Measurements from ENCODE around the gene ELOB.

Gene ELOB

DNA sequence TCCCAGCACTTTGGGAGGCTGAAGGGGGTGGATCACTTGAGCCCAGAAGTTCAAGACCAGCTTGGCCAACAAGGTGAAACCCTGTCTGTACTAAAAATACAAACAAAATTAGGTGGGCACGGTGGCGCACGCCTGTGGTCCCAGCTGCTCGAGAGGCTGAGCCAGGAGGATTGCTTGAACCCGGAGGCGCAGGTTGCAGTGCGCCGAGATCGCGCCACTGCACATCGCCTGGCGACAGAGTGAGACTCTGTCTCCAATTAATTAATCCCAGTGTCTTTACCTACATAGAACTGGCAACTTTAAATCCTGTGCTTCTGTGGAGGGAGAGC lies 1.5 kb upstream of the ELOB start:
- H3K27ac ChIP-seq = no peak overlapping the region
- TF ChIP-seq, protein P1, sequence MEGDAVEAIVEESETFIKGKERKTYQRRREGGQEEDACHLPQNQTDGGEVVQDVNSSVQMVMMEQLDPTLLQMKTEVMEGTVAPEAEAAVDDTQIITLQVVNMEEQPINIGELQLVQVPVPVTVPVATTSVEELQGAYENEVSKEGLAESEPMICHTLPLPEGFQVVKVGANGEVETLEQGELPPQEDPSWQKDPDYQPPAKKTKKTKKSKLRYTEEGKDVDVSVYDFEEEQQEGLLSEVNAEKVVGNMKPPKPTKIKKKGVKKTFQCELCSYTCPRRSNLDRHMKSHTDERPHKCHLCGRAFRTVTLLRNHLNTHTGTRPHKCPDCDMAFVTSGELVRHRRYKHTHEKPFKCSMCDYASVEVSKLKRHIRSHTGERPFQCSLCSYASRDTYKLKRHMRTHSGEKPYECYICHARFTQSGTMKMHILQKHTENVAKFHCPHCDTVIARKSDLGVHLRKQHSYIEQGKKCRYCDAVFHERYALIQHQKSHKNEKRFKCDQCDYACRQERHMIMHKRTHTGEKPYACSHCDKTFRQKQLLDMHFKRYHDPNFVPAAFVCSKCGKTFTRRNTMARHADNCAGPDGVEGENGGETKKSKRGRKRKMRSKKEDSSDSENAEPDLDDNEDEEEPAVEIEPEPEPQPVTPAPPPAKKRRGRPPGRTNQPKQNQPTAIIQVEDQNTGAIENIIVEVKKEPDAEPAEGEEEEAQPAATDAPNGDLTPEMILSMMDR (conservative IDR thresholded peaks at IDR 0.05) = no peak

DNA sequence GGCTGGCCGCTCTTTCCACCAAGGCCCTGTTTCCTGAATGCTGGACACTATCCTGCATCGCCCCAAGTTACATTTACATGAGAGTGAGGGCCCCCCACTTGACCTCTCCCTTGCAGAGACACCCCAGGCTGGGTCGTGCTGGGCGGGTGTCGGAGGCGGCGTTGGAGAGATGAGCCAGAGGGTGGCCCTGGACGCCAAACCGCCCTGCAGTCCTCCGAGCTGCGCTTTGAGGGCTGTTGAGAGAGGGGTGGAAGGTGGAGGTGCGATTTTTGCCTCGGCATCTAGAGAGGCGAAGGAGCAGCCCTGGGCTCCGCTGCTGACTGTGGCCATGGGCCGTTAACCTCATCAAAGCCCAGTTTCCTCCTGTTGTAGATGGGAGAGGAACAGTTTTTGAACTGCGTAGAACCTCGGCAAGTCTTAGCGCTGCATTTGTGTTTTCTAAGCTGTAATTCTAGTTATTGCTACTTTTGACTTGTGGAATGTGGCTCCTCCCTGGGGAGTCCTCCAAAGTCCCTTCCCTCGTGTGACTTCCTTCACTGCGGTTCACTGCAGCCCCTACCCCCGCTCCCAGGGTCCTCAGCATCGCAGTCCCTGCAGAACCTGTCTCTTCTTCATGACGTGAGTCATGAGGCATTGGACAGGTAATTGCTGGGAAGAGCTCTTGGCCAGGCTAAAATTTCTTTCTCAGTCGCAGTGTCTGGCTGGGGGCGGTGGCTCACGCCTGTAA lies 986 bp upstream of the ELOB start:
- peak overlapping the region; percentile 96 for H3K27ac ChIP-seq
- TF ChIP-seq, protein P1 (conservative IDR thresholded peaks at IDR 0.05) = no peak

DNA sequence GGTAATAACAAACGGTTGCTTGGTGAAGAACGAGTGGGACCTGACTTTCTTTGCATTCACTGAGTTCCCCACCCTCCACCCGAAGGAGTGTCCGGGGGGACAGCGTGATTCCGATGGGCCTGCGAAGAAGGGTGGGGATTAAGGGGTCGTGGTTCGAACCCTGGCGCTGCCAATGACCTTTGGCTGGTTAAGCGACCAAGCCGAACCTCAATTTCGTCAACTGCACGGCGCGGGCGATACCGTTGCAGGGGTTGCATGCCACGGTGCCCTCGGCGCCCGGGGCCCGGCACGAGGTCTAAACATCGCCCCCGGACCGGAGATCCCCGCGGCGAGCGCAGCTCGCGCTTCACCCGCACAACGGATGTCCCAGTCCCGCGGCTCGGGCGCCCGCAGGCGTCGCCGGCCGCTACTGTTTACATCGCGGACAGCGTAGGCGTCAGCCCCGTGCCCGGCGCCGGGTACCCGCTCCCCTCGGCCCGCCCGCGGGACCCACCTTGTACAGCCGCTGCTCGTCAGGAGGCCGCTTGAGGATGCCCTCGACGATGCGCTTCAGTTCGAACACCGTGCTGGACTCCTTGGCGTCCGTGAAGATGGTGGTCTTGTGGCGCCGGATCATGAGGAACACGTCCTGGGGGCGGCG lies 460 bp downstream of the ELOB start:
- TF ChIP-seq, protein P1 (conservative IDR thresholded peaks at IDR 0.05) = no peak
- H3K27ac ChIP-seq = peak overlapping the region; percentile 96

DNA sequence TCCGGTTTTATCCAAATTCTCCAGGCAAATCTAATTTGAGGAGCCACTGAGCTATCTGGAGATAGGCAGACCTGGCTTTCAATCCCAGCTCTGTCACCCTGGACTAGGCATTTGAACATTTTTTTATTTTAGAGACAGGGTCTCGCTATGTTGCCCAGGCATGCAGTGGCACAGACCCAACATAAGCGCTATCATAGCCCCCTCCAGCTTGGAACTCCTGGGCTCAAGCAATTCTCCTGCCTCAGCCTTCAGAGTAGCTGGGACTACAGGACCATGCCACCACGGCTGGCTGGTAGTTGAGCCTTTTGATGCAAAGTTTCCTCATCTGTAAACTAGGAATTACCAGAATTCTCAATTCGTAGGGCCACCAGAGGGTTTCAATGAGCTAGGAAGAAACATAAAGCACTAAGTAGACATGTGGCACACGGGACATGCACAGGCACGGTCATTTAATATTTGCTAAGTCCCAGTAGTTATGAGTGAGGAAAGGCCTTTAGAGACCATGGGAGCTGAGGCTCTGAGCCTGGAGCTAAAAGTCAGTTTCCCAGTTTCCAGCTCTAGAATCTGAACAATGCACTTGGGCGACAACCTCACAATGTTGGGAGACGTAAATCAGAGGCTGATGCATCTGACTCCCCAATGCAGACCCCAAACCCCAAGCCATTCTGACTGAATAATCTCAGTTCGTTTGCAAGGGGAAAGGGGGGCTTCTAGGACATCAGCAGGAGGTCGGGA lies 1.1 kb downstream of the ELOB start:
- TF ChIP-seq, protein P1 (conservative IDR thresholded peaks at IDR 0.05) = no peak
- H3K27ac ChIP-seq = peak overlapping the region; percentile 96; the same call in 1 of the 2 replicates

DNA sequence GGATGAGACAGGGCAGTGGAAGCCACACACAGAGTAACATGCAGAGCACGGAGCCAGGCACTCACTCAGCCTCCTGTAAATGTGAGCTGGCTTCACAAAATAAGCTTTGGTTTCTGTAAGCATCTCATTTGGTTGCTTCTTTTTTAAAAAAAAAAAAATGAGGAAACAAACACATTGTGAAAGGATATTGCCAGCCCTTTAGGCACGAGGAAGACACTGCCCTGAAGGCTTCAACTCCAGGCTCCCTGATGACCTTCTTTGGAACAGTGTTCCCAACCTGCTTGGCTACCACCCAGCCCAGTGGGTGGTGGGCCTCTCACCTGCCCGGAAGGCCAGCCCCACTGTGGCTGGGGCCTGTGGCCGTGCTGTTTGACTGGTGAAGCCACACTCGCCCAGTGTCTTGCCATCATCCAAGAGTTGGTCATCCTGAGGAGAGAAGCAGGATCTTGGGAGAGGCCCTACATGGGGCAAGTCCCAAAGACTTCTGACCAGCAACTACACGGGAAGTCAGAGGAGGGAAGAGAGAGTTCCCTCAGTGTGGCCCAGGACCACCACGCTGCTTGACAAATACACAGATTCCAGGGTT lies 1.9 kb downstream of the ELOB start:
- TF ChIP-seq, protein P1 (conservative IDR thresholded peaks at IDR 0.05) = no peak
- H3K27ac ChIP-seq = no peak overlapping the region

DNA sequence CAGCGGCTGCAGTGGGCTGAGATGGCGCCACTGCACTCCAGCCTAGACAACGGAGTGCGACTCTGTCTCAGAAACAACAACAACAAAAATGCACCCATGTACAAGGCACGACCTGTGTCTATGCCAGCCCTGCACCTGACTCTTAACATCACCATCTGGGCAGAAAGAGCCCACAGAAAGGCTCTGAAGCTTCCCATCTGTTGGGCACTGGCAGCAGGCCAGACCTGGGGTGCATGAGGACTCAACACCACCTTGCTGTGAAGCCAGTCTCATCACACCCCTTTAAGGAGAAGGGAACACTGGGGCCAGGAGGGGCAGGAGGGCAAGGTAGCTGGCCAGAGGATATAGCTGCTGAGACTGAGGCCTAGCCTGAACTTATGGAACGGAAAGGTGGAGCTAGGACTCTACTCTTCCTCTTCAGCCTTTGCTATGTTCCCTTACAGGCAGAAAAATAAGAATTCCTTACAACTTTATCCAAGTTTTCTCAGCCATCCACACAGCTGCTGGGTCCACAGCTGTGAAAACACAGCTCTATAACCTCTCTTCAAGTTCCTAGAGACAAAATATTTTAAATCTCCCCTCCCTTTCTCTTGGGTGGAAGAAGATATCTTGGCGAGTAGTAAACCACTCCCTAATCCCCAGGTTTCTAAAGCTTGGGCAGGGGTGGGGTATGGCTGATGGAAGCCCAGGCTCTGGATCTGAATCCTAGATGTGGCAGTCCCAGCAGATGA lies 2.8 kb downstream of the ELOB start:
- TF ChIP-seq, protein P1 (conservative IDR thresholded peaks at IDR 0.05) = no peak
- H3K27ac ChIP-seq = no peak overlapping the region

Data from VCaP (cell line).